ENCODE measurements around the gene KCNMB3.

DNA sequence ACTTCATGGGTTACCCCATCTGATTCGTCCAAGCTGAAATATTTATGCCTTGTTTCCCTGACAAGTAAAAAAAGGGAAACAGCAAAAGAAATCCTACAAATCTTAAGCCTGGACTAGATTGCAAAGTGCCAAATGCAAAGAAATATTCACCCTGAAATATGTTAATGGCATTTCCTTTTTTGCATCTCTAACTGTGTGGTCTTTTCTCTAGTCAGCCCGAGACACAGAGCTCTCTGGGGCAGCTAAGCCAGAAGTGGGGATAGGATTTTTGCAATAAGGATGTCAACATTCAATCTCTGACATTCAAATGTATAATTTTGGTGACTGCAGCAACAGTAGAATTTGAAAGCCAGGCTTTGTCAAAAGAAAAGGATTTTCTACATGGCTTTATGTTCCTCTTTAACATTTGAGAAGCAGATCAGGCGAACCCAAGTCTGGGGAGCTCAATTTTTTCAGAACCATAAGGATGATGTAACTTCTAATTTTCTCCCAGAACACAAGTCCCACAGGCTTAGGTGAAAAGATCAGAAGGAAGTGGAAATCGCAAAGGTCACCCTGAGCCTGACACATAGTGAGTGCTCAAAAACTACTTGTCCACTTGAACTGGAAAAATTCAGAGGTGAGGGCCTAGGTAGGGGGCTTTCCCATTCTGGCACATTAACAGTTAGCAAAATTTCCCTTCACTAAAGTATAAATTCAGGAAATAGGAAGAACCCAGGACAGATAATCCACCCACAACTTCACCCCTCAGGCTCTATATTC, 28.2 kb upstream of the KCNMB3 start:
- TF ChIP-seq, protein P1, sequence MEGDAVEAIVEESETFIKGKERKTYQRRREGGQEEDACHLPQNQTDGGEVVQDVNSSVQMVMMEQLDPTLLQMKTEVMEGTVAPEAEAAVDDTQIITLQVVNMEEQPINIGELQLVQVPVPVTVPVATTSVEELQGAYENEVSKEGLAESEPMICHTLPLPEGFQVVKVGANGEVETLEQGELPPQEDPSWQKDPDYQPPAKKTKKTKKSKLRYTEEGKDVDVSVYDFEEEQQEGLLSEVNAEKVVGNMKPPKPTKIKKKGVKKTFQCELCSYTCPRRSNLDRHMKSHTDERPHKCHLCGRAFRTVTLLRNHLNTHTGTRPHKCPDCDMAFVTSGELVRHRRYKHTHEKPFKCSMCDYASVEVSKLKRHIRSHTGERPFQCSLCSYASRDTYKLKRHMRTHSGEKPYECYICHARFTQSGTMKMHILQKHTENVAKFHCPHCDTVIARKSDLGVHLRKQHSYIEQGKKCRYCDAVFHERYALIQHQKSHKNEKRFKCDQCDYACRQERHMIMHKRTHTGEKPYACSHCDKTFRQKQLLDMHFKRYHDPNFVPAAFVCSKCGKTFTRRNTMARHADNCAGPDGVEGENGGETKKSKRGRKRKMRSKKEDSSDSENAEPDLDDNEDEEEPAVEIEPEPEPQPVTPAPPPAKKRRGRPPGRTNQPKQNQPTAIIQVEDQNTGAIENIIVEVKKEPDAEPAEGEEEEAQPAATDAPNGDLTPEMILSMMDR (IDR thresholded peaks at IDR 0.05; ENCODE audit: insufficient read depth, low read length, poor library complexity, severe bottlenecking) = no peak
- TF ChIP-seq EZH2phosphoT487 (conservative IDR thresholded peaks at IDR 0.05; ENCODE audit: low read length) = no peak
